GM18520 (cell line): ENCODE data around the gene CD247.
A peak's percentile ranks its signal among the peaks of the same experiment; 100 is the strongest.

Experiments used
- ATAC-seq: cut with Tn5 transposase; IDR thresholded peaks from one replicate; pipeline ENCODE4 v1.9.1; 2021; ENCODE audit not compliant: unreplicated experiment

CD247 gene

GRCh38 chr1:167463875-167464575 is 54.3 kb downstream of the CD247 start:
- no peak for ATAC-seq

- no peak for ATAC-seq
Measured at GRCh38 chr1:167463080-167463479, 55.2 kb downstream of the CD247 start.

- ATAC-seq: no peak
Measured at GRCh38 chr1:167462341-167462740, 56.0 kb downstream of the CD247 start.

GRCh38 chr1:167460836-167461235 is 57.5 kb downstream of the CD247 start:
- ATAC-seq: no peak

GRCh38 chr1:167457936-167458584 is 60.3 kb downstream of the CD247 start:
- ATAC-seq: no peak

GRCh38 chr1:167456926-167457325 is 61.4 kb downstream of the CD247 start:
- ATAC-seq: no peak

- no peak for ATAC-seq
Measured at GRCh38 chr1:167456524-167456923, 61.8 kb downstream of the CD247 start.

GRCh38 chr1:167455786-167456446 is 62.4 kb downstream of the CD247 start:
- ATAC-seq: no peak

GRCh38 chr1:167454894-167455785 is 63.2 kb downstream of the CD247 start:
- ATAC-seq: no peak

GRCh38 chr1:167454304-167454893 is 63.9 kb downstream of the CD247 start:
- ATAC-seq: no peak

GRCh38 chr1:167453123-167453522 is 65.2 kb downstream of the CD247 start:
- ATAC-seq: no peak

GRCh38 chr1:167452483-167452882 is 65.8 kb downstream of the CD247 start:
- no peak for ATAC-seq

GRCh38 chr1:167450843-167451242 is 67.5 kb downstream of the CD247 start:
- no peak for ATAC-seq

- no peak for ATAC-seq
Measured at GRCh38 chr1:167447521-167448136, 70.7 kb downstream of the CD247 start.

- ATAC-seq: no peak
Measured at GRCh38 chr1:167446966-167447365, 71.4 kb downstream of the CD247 start.

- ATAC-seq: no peak
Measured at GRCh38 chr1:167443757-167444156, 74.6 kb downstream of the CD247 start.

- ATAC-seq: no peak
Measured at GRCh38 chr1:167442854-167443565, 75.3 kb downstream of the CD247 start.

- peak; percentile 76 for ATAC-seq
Measured at GRCh38 chr1:167442142-167442848, 76.0 kb downstream of the CD247 start.

GRCh38 chr1:167441222-167441621 is 77.1 kb downstream of the CD247 start:
- ATAC-seq: no peak
